Measurements from ENCODE around the gene WDR45B.
A peak's percentile ranks its signal among the peaks of the same experiment; 100 is the strongest.

Gene WDR45B

DNA sequence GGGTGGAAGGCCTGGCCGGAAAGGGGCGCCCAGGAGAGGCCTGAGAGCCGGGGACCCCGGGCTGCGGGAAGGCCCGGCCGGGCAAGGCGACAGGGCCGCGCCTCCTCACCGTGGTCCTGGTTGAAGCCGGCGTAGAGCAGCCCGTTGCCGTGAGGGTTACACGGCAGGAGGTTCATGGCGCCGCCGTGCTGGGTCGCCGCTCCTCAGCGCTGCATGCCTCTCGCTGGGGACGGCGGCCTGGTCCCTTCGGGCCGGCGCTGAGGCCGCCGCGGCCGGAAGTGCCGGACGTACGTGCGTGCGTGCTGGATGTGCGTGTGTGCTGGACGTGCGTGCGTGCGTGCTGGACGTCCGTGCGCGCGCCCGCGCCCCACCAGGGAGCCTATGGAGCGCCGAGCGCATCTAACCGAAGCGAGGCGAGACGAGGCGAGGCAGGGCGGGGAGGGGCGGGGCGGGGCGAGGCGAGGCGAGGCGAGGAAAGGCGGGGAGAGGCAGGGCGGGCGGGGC is at the start of gene WDR45B:
Gene WDR45B, minus strand, starts transcription at position 280 of the 504 bp plus-strand sequence. Its CDS starts 104 bp downstream, at position 176.
- peak; percentile 100 for DNase-seq (ENCODE audit: low spot score)

DNA sequence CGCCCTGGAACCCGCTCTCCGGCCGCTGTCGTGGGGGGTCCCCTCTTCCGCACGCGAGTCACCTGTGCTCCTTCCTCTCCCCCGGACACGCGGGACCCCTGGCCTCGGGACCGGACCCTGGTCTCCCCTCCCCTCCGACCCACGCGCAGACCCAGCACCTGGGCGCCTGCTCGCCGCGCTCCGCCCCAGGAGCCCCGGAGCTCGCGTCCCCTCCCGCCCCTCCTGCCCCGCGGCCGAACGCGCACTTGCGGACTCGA is 49.5 kb upstream of the WDR45B start:
- DNase-seq (ENCODE audit: low spot score) = no peak

DNA sequence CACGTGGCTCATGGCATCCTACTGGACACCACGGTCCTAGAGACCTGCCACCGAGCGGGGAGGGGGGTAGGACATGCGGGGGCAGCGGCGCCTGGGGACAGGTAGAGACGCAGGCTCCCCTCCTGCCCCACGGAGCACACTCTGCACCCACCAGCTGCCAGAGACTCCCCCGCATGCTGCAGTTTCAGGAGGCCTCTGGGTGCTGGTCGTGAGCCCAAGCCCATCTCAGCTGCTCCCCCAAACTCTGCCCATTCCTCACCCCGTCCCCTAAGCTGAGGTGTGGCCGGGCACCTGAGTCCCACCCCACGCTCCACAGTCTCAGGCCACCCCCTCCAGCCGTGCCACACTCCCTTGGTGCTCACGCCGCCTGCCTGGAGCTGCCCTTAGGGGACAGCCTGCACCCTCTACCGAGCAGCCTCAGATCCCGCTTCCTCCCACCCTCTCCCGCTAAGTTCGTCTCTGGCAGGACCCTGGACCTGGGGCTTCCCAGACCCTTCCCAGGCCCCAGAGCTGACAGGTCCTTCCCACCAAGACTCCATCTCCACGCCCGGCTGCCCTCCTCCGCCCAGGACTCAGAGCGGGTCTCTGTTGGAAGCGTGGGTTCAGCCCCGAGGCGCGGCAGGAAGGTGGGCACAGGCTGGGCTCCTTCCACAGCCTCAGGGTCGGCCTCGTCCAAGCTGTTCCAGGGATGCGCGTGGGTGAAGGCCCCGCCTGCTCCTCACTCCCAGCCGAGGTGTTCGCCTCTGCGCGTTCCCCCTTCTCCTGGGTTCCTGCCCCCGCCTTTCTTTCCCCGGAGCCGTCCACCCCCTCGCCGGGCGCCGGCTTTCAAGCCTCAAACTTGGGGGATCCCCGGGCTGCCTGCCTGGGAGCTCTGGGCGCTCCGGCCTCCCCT is 48.9 kb upstream of the WDR45B start:
- DNase-seq (ENCODE audit: low spot score) = no peak

DNA sequence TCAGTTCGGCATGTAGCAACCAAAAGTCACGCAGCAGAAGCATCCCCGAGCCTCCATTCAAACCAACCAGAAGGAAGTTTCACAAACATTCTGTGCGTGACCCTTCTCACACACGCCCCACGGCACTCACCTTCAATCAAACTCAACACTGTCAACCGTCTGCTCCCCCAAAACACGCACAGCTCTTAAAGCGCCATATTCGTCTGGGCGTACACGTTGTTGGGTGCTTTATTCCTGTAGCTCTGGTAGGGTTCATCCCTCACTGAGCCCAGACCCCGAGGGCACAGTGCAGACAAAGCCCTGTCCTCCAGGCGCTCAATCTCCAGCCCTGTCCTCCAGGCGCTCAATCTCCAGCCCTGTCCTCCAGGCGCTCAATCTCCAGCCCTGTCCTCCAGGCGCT is 48.0 kb upstream of the WDR45B start:
- no peak for DNase-seq (ENCODE audit: low spot score)

DNA sequence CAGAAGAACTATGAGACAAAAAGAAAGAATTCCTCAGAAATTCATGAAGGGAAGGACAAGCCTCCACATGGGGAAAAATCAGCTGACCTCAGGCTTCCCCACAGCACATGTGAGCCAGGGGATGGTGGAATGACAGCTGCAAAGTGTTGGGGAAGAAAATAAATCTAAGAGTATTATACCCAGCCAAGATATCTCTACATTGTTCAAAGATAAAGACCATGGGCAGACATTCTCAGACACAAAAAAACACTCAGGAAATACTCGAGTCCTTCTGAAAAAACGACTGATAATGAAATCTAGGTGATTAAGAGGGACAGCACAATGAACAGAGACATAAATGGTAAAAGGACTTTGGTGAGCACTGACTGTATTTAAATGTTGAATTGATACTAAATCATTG is 46.4 kb upstream of the WDR45B start:
- no peak for DNase-seq (ENCODE audit: low spot score)

DNA sequence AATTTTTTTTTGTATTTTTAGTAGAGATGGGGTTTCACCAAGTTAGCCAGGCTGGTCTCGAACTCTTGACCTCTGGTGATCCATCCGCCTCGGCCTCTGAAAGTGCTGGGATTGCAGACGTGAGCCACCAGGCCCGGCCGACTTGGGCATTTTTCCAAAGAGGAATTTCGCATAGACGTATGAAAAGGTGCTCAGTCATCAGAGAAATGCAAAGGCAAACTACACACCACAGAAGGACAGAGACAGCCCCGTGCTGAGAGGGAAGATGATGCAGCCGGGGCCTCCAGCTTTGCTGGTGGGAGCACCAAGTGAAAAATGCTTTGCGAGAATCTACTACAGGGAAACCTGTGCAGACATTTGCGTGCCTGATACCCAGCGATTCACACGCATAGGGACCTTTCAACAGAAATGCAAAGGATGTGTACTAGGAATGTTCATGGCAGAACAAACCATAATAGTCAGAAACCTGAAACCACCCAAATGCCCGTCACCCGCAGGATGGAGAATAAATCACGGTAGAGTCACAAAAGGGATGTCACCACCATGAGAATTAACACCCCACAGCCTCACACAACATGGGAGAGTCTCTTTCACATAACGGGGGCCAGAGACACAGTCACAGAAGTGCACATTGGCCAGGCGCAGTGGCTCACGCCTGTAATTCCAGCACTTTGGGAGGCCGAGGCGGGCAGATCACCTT is 45.1 kb upstream of the WDR45B start:
- no peak for DNase-seq (ENCODE audit: low spot score)

DNA sequence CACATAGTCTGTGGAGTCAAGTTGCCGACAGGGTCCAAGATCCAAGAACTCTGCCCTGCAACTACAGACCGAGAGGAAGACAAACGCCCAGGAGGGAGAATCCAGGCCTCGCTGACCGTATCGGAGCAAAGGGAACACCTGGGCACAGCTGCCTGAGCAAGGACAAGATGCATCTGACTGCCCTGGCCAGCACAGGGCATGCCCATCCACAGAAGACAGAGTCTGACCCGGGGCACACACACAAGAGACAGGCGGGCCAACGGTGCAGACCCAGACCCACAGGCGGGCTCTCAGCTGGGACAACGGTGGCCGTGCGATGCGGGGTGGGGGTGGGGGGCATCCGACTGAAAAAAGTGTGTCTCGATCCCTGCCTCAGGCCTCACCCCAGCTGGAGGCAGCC is 44.0 kb upstream of the WDR45B start:
- DNase-seq (ENCODE audit: low spot score) = no peak

DNA sequence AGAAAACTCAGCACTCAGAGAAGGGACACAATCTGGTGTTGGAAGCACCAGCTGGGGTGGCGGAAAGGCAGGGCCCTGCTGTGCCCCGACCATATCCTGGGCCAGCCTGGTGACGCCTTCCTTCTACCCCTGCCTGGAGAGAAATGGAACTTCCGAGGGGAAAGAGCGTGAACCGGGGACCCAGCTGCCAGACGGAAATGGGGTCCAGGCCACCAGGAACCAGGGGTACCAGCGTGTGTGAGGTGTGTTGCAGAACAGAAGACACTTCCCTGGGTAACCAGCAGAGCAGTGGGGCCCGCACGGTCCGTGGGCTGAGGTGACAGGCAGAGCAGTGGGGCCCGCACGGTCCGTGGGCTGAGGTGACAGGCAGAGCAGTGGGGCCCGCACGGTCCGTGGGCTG is 43.5 kb upstream of the WDR45B start:
- no peak for DNase-seq (ENCODE audit: low spot score)

DNA sequence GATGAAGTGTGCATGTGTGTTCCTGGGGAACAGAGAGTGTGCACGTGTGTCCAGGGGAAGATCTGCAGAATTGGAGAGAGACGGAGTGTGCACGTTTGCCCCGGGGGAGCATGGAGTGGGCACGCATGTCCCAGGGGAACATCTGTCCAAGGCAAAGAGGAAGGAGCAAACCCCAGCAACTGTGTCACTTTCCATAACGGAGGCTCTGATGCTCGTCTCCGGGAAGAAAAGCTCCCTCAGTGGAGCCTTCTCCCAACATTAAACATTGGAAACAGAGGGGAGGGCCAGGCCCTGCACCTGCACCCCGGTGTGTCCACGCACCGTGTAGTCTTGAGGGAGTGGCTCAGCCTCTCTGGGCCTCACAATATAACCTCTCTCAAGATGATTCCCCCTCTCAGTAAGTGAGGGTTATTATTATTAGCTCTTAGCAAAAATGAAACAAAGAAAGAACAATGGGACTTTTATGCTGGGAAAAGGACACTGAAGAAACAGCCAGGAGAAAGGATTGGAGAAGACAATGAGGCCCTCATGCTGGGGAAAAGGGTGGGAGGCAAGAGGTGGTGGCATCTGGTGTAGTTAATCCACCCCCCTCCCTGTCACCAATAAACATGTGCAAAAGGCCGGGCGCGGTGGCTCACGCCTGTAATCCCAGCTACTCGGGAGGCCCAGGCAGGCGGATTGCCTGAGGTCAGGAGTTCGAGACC is 42.7 kb upstream of the WDR45B start:
- DNase-seq (ENCODE audit: low spot score) = peak; percentile 70

DNA sequence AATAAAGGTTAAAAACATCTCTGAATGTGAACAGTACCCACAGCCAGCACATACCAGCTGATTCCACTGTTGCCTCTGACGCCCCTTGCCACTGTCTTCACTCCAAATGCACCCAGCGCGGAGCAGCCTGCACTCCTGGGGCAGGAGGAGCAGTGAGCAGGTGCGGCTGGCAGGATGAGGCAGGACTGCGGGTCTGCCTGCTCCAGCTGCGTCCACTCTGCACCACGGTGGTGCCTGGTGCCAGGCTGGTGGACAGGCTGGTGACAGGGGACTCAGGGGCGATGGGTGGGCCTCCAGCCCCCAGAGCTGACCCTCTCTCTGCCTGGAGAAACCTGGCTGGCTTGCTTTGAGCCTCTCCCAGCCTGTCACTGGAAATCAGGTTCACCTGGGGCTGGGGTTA is 40.8 kb upstream of the WDR45B start:
- no peak for DNase-seq (ENCODE audit: low spot score)

DNA sequence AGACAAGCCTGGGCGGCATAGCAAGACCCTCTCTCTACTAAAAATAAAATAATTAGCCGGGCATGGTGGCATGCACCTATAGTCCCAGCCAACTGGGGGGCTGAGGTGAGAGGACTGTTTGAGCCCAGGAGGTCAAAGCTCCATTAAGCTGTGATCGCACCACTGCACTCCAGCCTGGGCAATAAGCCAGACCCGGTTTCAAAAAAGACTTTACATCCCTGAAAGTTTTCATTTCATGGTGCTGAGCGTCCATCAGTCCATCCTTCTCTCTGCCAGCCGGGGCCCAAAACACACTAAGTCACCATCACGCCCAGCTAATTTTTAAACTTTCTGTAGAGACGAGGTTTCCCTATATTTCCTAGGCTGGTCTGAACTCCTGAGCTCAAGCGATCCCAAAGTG is 39.6 kb upstream of the WDR45B start:
- DNase-seq (ENCODE audit: low spot score) = no peak

DNA sequence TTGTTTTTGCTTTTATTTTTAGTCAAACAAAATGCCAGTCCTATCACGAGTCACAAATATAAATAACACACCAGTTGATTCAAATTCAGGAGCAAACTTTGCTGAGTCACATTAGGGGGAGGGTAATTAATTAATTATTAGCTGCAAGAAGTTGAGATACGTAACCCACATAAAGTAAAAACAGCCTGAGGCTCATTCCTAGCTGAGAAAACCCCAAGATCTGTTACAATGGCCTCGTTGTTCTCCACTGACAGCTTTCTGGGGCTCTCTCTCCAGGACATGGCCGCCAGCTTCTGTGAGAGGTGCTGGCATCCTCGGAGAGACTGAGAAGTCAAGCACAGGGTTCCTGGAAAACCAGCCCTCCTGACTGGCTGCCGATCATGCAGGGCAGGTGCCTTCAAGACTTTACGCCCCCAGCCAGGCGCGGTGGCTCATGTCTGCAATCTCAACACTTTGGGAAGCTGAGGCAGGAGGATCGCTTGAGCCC is 39.2 kb upstream of the WDR45B start:
- peak; percentile 51 for DNase-seq (ENCODE audit: low spot score)

DNA sequence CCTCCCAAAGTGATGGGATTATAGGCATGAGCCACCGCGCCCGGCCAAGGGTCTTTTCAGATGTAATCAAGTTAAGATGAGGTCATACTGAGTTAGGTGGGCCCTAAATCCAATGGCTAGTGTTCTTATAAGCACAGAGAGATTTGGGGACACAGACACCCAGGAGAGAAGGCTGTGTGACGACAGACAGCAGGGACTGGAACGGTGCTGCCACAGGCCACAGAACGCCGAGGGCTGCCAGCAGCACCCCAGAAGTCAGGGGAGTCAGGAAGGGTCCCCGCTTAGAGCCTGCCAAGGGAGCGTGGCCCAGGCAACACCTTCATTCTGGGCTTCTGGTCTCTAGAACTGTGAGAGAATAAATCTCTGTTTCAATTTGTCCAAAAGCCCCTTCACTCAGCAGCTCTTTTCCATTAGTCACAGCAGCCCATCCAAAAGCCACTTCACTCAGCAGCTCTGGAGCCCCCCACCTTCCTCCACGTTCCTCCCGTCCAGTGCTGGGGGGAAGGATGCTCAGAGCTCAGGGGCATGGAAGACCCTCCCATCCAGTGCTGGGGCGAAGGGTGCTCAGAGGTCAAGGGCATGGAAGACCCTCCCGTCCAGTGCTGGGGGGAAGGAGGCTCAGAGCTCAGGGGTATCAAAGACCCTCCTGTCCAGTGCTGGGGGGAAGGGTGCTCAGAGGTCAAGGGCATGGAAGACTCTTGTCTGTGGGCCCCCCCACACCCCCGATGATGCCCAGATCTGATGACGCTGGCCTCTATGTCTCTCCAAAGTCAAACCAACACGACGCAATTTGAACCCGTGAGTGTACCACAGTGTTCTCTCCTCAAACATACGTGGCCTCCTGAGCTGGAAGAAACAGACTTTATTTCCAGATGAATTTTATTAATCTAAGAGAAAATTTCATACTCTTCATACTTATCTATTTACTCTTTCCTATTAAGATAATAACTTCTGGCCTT is 38.4 kb upstream of the WDR45B start:
- no peak for DNase-seq (ENCODE audit: low spot score)

DNA sequence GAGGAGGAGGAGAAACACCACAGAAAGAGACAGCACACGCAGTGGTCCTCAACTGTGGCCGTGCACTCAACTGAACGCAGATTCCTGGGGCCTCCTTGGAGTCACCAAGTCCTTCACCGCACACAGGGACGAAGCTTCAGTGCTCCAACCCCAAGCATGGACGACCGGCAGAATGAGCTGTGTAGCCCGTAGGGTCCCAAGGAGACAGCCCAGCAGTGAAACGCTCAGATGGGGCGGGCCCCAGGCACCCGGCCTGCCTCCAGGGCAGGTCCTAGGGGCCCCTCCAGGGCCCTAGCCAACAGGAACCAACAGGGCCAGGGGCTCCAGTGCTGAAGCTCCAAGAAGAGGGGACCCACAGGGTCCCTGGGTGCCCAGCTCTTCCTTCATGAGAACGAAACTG is 37.0 kb upstream of the WDR45B start:
- DNase-seq (ENCODE audit: low spot score) = no peak

DNA sequence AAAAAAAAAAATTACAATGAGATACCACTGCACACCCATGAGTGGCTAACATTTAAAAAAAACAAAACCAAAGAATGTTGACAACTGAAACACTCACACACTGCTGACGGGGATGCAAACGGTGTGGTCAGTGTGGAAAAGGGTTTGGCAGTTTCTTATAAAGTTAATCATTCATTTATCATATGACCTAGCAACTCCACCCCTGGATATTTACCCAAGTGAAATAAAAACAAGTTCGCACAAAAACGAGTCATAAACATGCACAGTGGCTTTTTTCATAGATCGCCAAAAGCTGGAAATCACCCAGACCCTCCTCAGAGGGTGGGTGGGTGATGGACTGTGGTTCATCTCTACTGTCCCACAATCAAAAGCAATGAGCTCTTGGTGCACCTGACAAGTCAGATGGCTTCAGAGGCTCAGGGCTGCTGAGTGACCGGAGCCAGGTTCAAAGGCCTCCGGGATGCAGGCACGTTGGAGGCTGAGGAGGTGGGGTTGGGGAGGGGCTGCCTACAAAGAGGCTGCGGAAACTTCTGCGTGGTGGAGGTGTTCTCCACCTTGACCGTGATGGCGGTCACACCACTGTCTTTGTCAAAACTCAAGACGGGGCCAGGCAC is 36.1 kb upstream of the WDR45B start:
- DNase-seq (ENCODE audit: low spot score) = no peak

DNA sequence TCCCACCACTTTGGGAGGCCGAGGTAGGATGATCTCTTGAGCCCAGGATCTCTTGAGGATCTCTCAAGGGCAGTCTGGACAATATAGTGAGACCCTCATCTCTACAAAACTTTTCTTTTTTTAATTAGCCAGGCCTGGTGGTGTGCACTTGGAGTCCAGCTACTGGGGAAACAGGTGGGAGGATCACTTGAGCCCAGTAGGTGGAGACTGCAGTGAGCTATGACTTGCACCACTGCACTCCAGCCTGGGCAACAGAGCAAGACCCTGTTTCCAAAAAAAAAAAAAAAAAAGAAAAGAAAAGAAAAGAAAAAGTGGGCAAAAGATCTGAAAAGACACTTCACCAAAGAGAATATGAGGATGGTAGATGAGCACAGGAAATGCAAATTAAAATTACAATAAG is 35.3 kb upstream of the WDR45B start:
- DNase-seq (ENCODE audit: low spot score) = no peak

DNA sequence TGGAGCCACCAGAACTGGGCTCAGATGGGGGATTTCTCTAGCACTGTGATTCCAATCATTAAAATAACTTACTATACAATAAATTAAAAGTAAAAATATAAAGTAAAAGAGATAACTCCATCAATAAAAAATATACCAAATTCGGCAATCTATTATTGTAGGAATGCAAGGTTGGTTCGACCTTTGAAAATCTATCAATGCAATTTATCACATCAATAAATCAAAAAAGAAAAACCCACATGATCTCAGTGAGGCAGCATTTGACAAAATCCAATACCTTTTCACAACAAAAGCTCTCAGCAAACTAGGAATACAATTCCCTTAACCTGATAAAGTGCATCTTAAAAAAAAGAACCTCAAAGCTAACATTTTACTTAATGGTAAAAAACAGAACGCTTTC is 33.3 kb upstream of the WDR45B start:
- no peak for DNase-seq (ENCODE audit: low spot score)

DNA sequence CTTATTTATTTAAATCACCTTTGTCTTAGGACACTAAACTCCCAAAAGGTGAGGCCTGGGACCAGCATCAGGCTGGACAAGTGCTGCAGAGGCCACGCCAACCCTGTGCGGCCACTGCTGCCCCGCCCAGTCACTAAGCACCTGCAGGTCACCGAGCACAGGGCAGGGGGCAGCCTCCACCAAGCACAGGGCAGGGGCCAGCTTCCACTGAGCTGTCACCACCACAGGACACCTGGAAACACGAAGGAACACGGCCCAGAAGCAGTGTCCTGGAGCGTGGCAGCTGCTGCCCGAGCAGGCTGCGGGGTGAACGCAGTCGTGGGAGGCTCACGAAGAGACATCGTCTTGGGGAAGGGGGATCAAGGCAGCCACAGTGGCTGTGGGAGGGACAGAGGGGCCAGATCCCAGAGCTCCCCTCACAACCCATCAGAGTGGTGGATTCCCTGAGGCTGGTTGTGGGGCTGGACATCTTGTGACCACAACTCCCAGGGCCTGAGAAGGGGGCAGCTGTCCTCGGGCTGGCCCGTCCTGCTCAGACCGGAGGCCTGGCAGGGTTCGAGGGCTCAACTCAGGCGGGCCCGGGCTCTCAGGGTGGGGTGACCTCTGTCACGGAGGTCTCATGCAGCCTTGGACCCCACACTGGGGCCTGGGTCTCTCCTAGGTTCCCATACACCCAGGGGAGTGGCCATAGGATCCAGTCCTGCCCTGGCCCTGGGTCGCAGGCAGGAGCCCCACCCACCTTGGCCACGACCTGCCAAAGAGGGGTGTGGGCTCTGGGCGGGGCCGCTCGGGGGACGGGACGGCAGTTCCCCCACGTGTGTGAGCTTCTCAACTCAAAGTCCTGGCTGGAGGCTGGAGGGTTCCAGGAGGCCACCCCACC is 31.6 kb upstream of the WDR45B start:
- no peak for DNase-seq (ENCODE audit: low spot score)

DNA sequence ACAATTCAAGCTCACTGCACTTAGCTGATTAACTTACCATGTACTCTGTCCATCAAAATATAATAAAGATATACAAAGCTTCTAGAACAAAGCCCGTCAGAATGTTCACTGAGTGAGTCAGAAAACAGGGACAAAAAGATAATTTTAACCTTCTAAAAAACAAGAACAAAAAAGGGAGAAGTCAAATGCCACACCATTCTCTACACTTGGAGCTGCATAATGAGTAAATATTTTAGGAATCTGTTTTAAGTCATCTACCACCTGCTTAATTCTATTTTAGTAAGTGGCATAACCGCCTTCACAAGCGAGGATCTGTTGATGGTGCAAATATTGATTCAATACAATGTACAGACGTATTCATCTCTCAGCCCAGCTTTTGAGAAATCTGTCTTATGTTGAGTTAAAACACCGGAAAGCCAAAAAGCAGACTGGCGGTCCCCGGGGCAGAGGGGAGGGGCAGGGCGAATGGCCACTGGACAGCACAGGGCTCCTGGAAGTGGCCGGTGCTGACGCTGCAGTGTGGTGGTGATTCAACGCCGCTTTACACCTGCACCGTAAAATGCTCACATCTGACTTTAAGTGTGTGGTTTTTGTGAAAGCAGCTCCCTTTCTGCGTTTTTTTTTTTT is 30.1 kb upstream of the WDR45B start:
- DNase-seq (ENCODE audit: low spot score) = no peak

All from COLO829 (cell line).